K562 (cell line): ENCODE results near the gene CWF19L2. TPM values are rescaled to one million over a fixed set of nuclear protein-coding genes. Genes with fewer than 3 reads are reported as not detected.

Experiments used
- ATAC-seq: fragments of 200-7000 bp; cut with Tn5 transposase; 3 replicates; pipeline ENCODE4 v1.9.1; 2020; ENCODE audit warnings: moderate library complexity
- BruUV-seq: library from RNA; stranded (reverse); fragments of 400-500 nt; replicated peaks from 2 replicates; lab custom pipeline; 2021; lab: Mats Ljungman, UMichigan
- CTCF ChIA-PET: fragments of 300-600 bp; formaldehyde crosslinking; extraction: SDS; loops from one replicate; lab custom pipeline; 2021; ENCODE audit warnings: low intra/inter-chr PET ratio; lab: Yijun Ruan, JAX
- POLR2A ChIA-PET: fragments of 300-600, 350-650 bp; sonication (Branson Sonifier 250); formaldehyde crosslinking; extraction: SDS; loops from one replicate; lab custom pipeline; 2021; ENCODE audit warnings: antibody characterized with exemption, inconsistent platforms; lab: Yijun Ruan, JAX
- DNase-seq, 4 experiments: peaks; one replicate each; pipeline versions ENCODE4 v3.0.0 to v3.0.0-alpha.2; 2011 to 2018; ENCODE audit warnings: low spot score in 3 of 4, mixed read lengths in 3 of 4; ENCODE audit errors: extremely low read depth in 1 of 4
- FAIRE-seq: peaks from 2 replicates; lab custom pipeline; 2011; peaks lifted over from hg19 to GRCh38; lab: Jason Lieb, UNC
- H2AFZ ChIP-seq: 2 replicates; pipeline ENCODE4 v1.6.0; 2011; ENCODE audit warnings: low read depth, low read length, control low read depth, inconsistent platforms
- H3K27ac ChIP-seq: fragments of 200-600 bp; 3 replicates; pipeline ENCODE4 v1.8.0; 2011; ENCODE audit warnings: low read depth, mild to moderate bottlenecking, control low read depth, inconsistent platforms, low read length, moderate library complexity, mixed read lengths; ENCODE audit errors: extremely low read depth
- H3K27me3 ChIP-seq, 2 experiments: fragments of 300-600 bp in 1 of 2; 2 replicates in 1 of 2; 3 replicates in 1 of 2; pipeline versions ENCODE4 v1.6.0 to v1.8.0; 2011; ENCODE audit warnings: inconsistent platforms in 2 of 2, low read length in 2 of 2, mild to moderate bottlenecking in 1 of 2, mixed read lengths in 1 of 2, moderate library complexity in 1 of 2; ENCODE audit not compliant: control insufficient read depth in 2 of 2, insufficient read depth in 2 of 2
- H3K36me3 ChIP-seq: fragments of 300-600 bp; 3 replicates; pipeline ENCODE4 v1.8.0; 2011; ENCODE audit warnings: mild to moderate bottlenecking, low read length, inconsistent platforms; ENCODE audit not compliant: control insufficient read depth, insufficient read depth
- H3K4me1 ChIP-seq, 2 experiments: fragments of 200-600 bp in 1 of 2; replicated peaks in 1 of 2; 2 replicates in 1 of 2; 3 replicates in 1 of 2; pipeline versions ENCODE4 v1.5.1 to v1.8.0; 2011; ENCODE audit warnings: inconsistent platforms in 2 of 2, low read length in 2 of 2, mild to moderate bottlenecking in 1 of 2, mixed read lengths in 1 of 2, moderate library complexity in 1 of 2; ENCODE audit not compliant: control insufficient read depth in 2 of 2, insufficient read depth in 2 of 2
- H3K4me2 ChIP-seq: 2 replicates; pipeline ENCODE4 v1.6.1; 2011; ENCODE audit warnings: low read length, control low read depth, inconsistent platforms, mixed read lengths; ENCODE audit not compliant: insufficient read depth
- H3K4me3 ChIP-seq: fragments of 200-600 bp; sonication (generic), shearing (Covaris generic); 2 replicates; pipeline ENCODE4 v1.5.1; 2016; ENCODE audit warnings: control low read depth, inconsistent platforms
- H3K79me2 ChIP-seq: fragments of 200-600 bp; 3 replicates; pipeline ENCODE4 v1.8.0; 2011; ENCODE audit warnings: low read length, inconsistent platforms; ENCODE audit not compliant: control insufficient read depth, insufficient read depth
- H3K9ac ChIP-seq, 2 experiments: 2 replicates each; pipeline versions ENCODE4 v1.6.0 to v1.6.1; 2011; ENCODE audit warnings: low read depth in 2 of 2, low read length in 2 of 2, control low read depth in 1 of 2, inconsistent platforms in 1 of 2, mild to moderate bottlenecking in 1 of 2, mixed read lengths in 1 of 2; ENCODE audit not compliant: insufficient read depth in 1 of 2
- H3K9me1 ChIP-seq: one replicate; pipeline ENCODE4 v1.6.0; 2011; ENCODE audit warnings: inconsistent platforms, mild to moderate bottlenecking, low read length, moderate library complexity; ENCODE audit not compliant: control insufficient read depth, insufficient read depth
- H3K9me3 ChIP-seq: replicated peaks from 2 replicates; pipeline ENCODE4 v1.5.1; 2011; ENCODE audit warnings: low read depth, low read length, inconsistent platforms; ENCODE audit not compliant: control insufficient read depth, insufficient read depth
- H4K20me1 ChIP-seq: replicated peaks from 2 replicates; pipeline ENCODE4 v1.6.1; 2011; ENCODE audit warnings: low read length, inconsistent platforms, mixed read lengths; ENCODE audit not compliant: control insufficient read depth, insufficient read depth
- KHSRP ChIP-seq: fragments of 450-650 bp; IDR thresholded peaks from 2 replicates; pipeline ENCODE4 v1.6.1; 2017
- MYC ChIP-seq, 2 experiments: fragments of 250-450 bp in 1 of 2; sonication (Bioruptor Pico) in 1 of 2; IDR thresholded peaks; 2 replicates each; pipeline versions ENCODE4 v1.5.1 to v1.6.1; 2012 to 2021; ENCODE audit warnings: low read depth in 2 of 2, borderline replicate concordance in 1 of 2, improper control_type of control experiment in 1 of 2, low read length in 1 of 2, mild to moderate bottlenecking in 1 of 2, moderate library complexity in 1 of 2
- NFE2 ChIP-seq: IDR thresholded peaks from 2 replicates; pipeline ENCODE4 v1.6.1; 2014; ENCODE audit warnings: antibody characterized with exemption, low read depth
- PCBP2 ChIP-seq: fragments of 200-400 bp; formaldehyde crosslinking; IDR thresholded peaks from 2 replicates; pipeline ENCODE4 v1.6.1; 2018; ENCODE audit warnings: low read length, low read depth, mild to moderate bottlenecking, moderate library complexity; ENCODE audit not compliant: poor library complexity, severe bottlenecking
- POLR2B ChIP-seq: fragments of 450-650 bp; IDR thresholded peaks from 2 replicates; pipeline ENCODE4 v1.6.1; 2018; ENCODE audit warnings: low read depth; ENCODE audit not compliant: partially characterized antibody
- PYGO2 ChIP-seq: fragments of 450-650 bp; IDR thresholded peaks from 2 replicates; pipeline ENCODE4 v1.6.1; 2016; ENCODE audit warnings: mild to moderate bottlenecking, missing genetic modification characterization, moderate library complexity, missing compliant biosample characterization
- SIRT6 ChIP-seq: IDR thresholded peaks from one replicate; pipeline ENCODE4 v1.6.1; 2012; ENCODE audit warnings: low read depth, mild to moderate bottlenecking, control low read depth, inconsistent platforms, low read length, moderate library complexity
- SIX5 ChIP-seq, 2 experiments: IDR thresholded peaks; 2 replicates each; pipeline ENCODE4 v1.6.1; 2011; ENCODE audit warnings: low read length in 2 of 2, borderline replicate concordance in 1 of 2, low read depth in 1 of 2, mild to moderate bottlenecking in 1 of 2, moderate library complexity in 1 of 2; ENCODE audit not compliant: insufficient read depth in 1 of 2
- SMAD1 ChIP-seq: fragments of 150-350 bp; IDR thresholded peaks from 2 replicates; pipeline ENCODE4 v1.6.1; 2014; ENCODE audit warnings: low read length, low read depth; ENCODE audit not compliant: partially characterized antibody
- ZNF175 ChIP-seq: fragments of 200-800 bp; sonication (Bioruptor generic); IDR thresholded peaks from 2 replicates; pipeline ENCODE4 v1.6.1; 2016; ENCODE audit warnings: low read depth, mild to moderate bottlenecking, missing genetic modification characterization, missing compliant biosample characterization
- ZNF445 ChIP-seq: fragments of 250-450 bp; sonication (Bioruptor Pico); IDR thresholded peaks from 2 replicates; pipeline ENCODE4 v1.4.0; 2020; ENCODE audit warnings: low read depth, mild to moderate bottlenecking, moderate library complexity
- WGBS: fragments of 100-300 bp; shearing (Covaris generic); methylation state at CpG from one replicate; pipeline ENCODE4 v1.1.6; 2016; ENCODE audit warnings: low coverage, mixed read lengths; ENCODE audit not compliant: insufficient coverage; ENCODE audit errors: missing lambda C conversion rate; 5-methylcytosine and 5-hydroxymethylcytosine counted together
- in situ Hi-C: fragments of 300-500 bp; cut with MboI; formaldehyde crosslinking; loops from 4 replicates; pipeline ENCODE4 v1.15.0; 2018; ENCODE audit warnings: inconsistent platforms, mixed read lengths
- intact Hi-C: fragments of 100-400 bp; cut with micrococcal nuclease; formaldehyde crosslinking; loops from 2 replicates; pipeline ENCODE4 v1.14.2; 2022
- polyA plus RNA-seq, 8 experiments: library from polyadenylated mRNA; depleted of rRNA in 4 of 8; stranded (reverse) in 5 of 8; unstranded in 3 of 8; fragments of >200 nt; fragmentation: Nextera tagmentation in 2 of 8; fragmentation: Illumina TruSeq in 1 of 8; extraction: Ambion mirVana in 2 of 8; extraction: Trizol in 1 of 8; gene quantifications; 2 replicates each; pipeline versions ENCODE4 v1.2.1 to v1.2.3, GENCODE V29; 2011 to 2014; ENCODE audit warnings: inconsistent platforms in 1 of 8, missing spikeins in 1 of 8
- total RNA-seq, 7 experiments: library from RNA; depleted of rRNA in 6 of 7; stranded (reverse); fragments of >200 nt in 6 of 7; fragmentation: Illumina TruSeq in 2 of 7; extraction: Trizol in 2 of 7; gene quantifications; 2 replicates each; pipeline versions ENCODE4 v1.2.1 to v1.2.3, GENCODE V29; 2011 to 2021; ENCODE audit warnings: low replicate concordance in 1 of 7
- TF ChIP-seq, protein P1 (sequence below): IDR thresholded peaks from 3 replicates; pipeline ENCODE4 v1.6.1; 2011; ENCODE audit warnings: borderline replicate concordance, mild to moderate bottlenecking, moderate library complexity; ENCODE audit not compliant: insufficient read length; ENCODE audit errors: extremely low read depth
- TF ChIP-seq, protein P2 (sequence below): fragments of 250-450 bp; sonication (Bioruptor Pico); IDR thresholded peaks from 2 replicates; pipeline ENCODE4 v1.5.0; 2021
- TF ChIP-seq, protein P3 (sequence below): sonication (generic); formaldehyde crosslinking; IDR thresholded peaks from 2 replicates; pipeline ENCODE4 v1.8.0; 2023; ENCODE audit warnings: mild to moderate bottlenecking, missing genetic modification reagents

CWF19L2 gene
- total and polyA plus RNA-seq, 9 of the 15 experiments (the other 6 are each of a cell fraction or from before 2014, with no cell fraction given), result 4.7 to 23.3 (median 10.2) TPM

DNA sequence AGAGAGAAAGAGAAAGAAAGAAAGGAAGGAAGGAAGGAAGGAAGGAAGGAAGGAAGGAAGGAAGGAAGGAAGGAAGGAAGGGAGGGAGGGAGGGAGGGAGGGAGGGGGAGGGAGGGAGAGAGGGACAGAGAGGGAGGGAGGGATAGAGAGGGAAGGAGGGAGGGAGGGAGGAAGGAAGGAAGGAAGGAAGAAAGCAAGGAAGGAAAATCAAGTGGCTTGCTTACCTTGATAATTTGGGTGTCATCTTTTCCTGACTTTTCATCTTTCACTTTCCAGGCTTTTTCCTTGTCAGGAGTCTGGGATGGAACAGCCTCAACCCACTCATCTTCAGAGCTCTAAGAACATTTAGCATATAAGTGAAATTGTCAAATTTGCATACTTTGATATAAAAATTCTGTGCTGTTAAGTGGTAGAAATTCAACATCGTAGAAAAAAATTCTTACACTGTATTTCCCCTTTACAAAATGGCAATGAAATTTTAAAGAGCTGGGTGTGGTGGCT lies 14.9 kb downstream of the CWF19L2 start:
- H2AFZ ChIP-seq, result no peak overlapping the region
- H3K79me2 ChIP-seq, result peaks cover 8% of the 10 kb centered on the region; the same call in 2 of the 3 replicates
- ChIA-PET POLR2A (no interaction called here), CTCF (no interaction called here)
- FAIRE-seq (no peak), DNase-seq (no peak), ATAC-seq (no peak)
- H3K9ac ChIP-seq, result no peak overlapping the region
- H3K36me3 ChIP-seq, result peaks cover 36% of the 10 kb centered on the region
- intact Hi-C loops (no loop called here), in situ Hi-C loops (no loop called here)
- H4K20me1 ChIP-seq, result no peaks in the 10 kb centered on the region
- no peaks in the 10 kb centered on the region for H3K9me1 ChIP-seq
- no TSS peak for BruUV-seq
- H3K4me2 ChIP-seq, result no peak overlapping the region
- WGBS, result 100% methylated on average over 1 of the region's 1 CpG
- no peak overlapping the region for H3K27ac ChIP-seq
- no peaks in the 10 kb centered on the region for H3K9me3 ChIP-seq
- H3K27me3 ChIP-seq, result no peaks in the 10 kb centered on the region
- H3K4me3 ChIP-seq, result no peak overlapping the region
- TF ChIP-seq PYGO2 (tag) (no peak), KHSRP (no peak), MYC (IDR thresholded peaks at IDR 0.05; ENCODE audit: low read depth, low read length) (no peak), MYC (CRISPR knock-in tag; IDR thresholded peaks at IDR 0.05; ENCODE audit: borderline replicate concordance, low read depth) (no peak), ZNF175 (CRISPR knock-in tag) (no peak), SIRT6 (no peak), NFE2 (no peak), SIX5 (IDR thresholded peaks at IDR 0.05; ENCODE audit: borderline replicate concordance in 1 of 2, insufficient read depth in 1 of 2, low read depth in 1 of 2, low read length in 2 of 2) (no peak), POLR2B (no peak), PCBP2 (no peak), ZNF445 (CRISPR knock-in tag) (no peak), SMAD1 (no peak)
- TF ChIP-seq, protein P1, sequence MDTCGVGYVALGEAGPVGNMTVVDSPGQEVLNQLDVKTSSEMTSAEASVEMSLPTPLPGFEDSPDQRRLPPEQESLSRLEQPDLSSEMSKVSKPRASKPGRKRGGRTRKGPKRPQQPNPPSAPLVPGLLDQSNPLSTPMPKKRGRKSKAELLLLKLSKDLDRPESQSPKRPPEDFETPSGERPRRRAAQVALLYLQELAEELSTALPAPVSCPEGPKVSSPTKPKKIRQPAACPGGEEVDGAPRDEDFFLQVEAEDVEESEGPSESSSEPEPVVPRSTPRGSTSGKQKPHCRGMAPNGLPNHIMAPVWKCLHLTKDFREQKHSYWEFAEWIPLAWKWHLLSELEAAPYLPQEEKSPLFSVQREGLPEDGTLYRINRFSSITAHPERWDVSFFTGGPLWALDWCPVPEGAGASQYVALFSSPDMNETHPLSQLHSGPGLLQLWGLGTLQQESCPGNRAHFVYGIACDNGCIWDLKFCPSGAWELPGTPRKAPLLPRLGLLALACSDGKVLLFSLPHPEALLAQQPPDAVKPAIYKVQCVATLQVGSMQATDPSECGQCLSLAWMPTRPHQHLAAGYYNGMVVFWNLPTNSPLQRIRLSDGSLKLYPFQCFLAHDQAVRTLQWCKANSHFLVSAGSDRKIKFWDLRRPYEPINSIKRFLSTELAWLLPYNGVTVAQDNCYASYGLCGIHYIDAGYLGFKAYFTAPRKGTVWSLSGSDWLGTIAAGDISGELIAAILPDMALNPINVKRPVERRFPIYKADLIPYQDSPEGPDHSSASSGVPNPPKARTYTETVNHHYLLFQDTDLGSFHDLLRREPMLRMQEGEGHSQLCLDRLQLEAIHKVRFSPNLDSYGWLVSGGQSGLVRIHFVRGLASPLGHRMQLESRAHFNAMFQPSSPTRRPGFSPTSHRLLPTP, result no peak
- TF ChIP-seq, protein P2, sequence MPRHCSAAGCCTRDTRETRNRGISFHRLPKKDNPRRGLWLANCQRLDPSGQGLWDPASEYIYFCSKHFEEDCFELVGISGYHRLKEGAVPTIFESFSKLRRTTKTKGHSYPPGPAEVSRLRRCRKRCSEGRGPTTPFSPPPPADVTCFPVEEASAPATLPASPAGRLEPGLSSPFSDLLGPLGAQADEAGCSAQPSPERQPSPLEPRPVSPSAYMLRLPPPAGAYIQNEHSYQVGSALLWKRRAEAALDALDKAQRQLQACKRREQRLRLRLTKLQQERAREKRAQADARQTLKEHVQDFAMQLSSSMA, result no peak
- TF ChIP-seq, protein P3, sequence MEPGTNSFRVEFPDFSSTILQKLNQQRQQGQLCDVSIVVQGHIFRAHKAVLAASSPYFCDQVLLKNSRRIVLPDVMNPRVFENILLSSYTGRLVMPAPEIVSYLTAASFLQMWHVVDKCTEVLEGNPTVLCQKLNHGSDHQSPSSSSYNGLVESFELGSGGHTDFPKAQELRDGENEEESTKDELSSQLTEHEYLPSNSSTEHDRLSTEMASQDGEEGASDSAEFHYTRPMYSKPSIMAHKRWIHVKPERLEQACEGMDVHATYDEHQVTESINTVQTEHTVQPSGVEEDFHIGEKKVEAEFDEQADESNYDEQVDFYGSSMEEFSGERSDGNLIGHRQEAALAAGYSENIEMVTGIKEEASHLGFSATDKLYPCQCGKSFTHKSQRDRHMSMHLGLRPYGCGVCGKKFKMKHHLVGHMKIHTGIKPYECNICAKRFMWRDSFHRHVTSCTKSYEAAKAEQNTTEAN, result no peak
- H3K4me1 ChIP-seq, result no peaks in the 10 kb centered on the region
